OCI-LY7 (cell line): Measurements from ENCODE around the gene DUS1L.

ENCODE experiments used
- EZH2phosphoT487 ChIP-seq: fragments of 200-600 bp; sonication (generic); IDR thresholded peaks from 2 replicates; pipeline ENCODE4 v1.6.1; 2018; ENCODE audit warnings: low read depth, borderline replicate concordance, mild to moderate bottlenecking, mixed run types, antibody characterized with exemption, low read length, moderate library complexity, mixed read lengths
- TF ChIP-seq, protein P1 (sequence below): fragments of 200-600 bp; sonication (generic); conservative IDR thresholded peaks from 2 replicates; pipeline ENCODE4 v1.5.1; 2014; ENCODE audit warnings: mild to moderate bottlenecking, antibody characterized with exemption, low read length, moderate library complexity, mixed read lengths

- TF ChIP-seq, protein P1, sequence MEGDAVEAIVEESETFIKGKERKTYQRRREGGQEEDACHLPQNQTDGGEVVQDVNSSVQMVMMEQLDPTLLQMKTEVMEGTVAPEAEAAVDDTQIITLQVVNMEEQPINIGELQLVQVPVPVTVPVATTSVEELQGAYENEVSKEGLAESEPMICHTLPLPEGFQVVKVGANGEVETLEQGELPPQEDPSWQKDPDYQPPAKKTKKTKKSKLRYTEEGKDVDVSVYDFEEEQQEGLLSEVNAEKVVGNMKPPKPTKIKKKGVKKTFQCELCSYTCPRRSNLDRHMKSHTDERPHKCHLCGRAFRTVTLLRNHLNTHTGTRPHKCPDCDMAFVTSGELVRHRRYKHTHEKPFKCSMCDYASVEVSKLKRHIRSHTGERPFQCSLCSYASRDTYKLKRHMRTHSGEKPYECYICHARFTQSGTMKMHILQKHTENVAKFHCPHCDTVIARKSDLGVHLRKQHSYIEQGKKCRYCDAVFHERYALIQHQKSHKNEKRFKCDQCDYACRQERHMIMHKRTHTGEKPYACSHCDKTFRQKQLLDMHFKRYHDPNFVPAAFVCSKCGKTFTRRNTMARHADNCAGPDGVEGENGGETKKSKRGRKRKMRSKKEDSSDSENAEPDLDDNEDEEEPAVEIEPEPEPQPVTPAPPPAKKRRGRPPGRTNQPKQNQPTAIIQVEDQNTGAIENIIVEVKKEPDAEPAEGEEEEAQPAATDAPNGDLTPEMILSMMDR = no peak
- no peak for TF ChIP-seq EZH2phosphoT487
These were observed 18.1 kb upstream of the DUS1L start for GRCh38 chr17:82083533-82084359.
